IMR-90 (cell line): ENCODE data around the gene ZSCAN5A. TPM values are rescaled to one million over a fixed set of nuclear protein-coding genes. Genes with fewer than 3 reads are reported as not detected.

Experiments
- ATAC-seq: fragments of 200-7000 bp; cut with Tn5 transposase; 2 replicates; pipeline ENCODE4 v1.9.1; 2020; ENCODE audit warnings: low read depth, mild to moderate bottlenecking, moderate library complexity
- BruUV-seq: library from RNA; stranded (reverse); fragments of 400-500 nt; replicated peaks from 2 replicates; lab custom pipeline; 2021; lab: Mats Ljungman, UMichigan
- CTCF ChIA-PET: fragments of 300-600 bp; formaldehyde crosslinking; extraction: SDS; loops from one replicate; lab custom pipeline; 2021; ENCODE audit warnings: antibody characterized with exemption; lab: Yijun Ruan, JAX
- POLR2A ChIA-PET: fragments of 300-600 bp; sonication (Branson Sonifier 250); formaldehyde crosslinking; loops from one replicate; lab custom pipeline; 2022; ENCODE audit warnings: antibody characterized with exemption; ENCODE audit not compliant: unreplicated experiment; lab: Charles Lee
- DNase-seq: peaks from one replicate; pipeline ENCODE4 v3.0.0; 2013
- H2AFZ ChIP-seq: replicated peaks from 2 replicates; pipeline ENCODE3; 2013; ENCODE audit warnings: low read length, mild to moderate bottlenecking; ENCODE audit not compliant: poor library complexity
- H2AK5ac ChIP-seq: 2 replicates; pipeline ENCODE4 v1.6.1; 2013; ENCODE audit warnings: low read depth, low read length, inconsistent platforms
- H2AK9ac ChIP-seq: replicated peaks from 2 replicates; pipeline ENCODE3; 2013; ENCODE audit warnings: mild to moderate bottlenecking, low read depth, low read length, moderate library complexity; ENCODE audit not compliant: poor library complexity
- H2BK120ac ChIP-seq: 2 replicates; pipeline ENCODE4 v1.6.1; 2013; ENCODE audit warnings: low read depth, low read length, inconsistent platforms
- H2BK15ac ChIP-seq: 3 replicates; pipeline ENCODE4 v1.6.1; 2013; ENCODE audit warnings: low read depth, low read length, inconsistent platforms
- H2BK20ac ChIP-seq: 2 replicates; pipeline ENCODE4 v1.6.1; 2013; ENCODE audit warnings: low read depth, mild to moderate bottlenecking, inconsistent platforms, low read length, moderate library complexity
- H2BK5ac ChIP-seq: 2 replicates; pipeline ENCODE4 v1.6.1; 2013; ENCODE audit warnings: mild to moderate bottlenecking, low read depth, low read length, inconsistent platforms; ENCODE audit not compliant: poor library complexity, severe bottlenecking
- H3K14ac ChIP-seq: replicated peaks from 2 replicates; pipeline ENCODE4 v1.6.1; 2013; ENCODE audit warnings: low read depth, low read length, inconsistent platforms
- H3K18ac ChIP-seq: 2 replicates; pipeline ENCODE4 v1.6.1; 2013; ENCODE audit warnings: low read depth, low read length, control low read depth
- H3K23ac ChIP-seq: 2 replicates; pipeline ENCODE4 v1.6.1; 2013; ENCODE audit warnings: low read depth, low read length, inconsistent platforms
- H3K27ac ChIP-seq: 2 replicates; pipeline ENCODE4 v1.5.1; 2013; ENCODE audit warnings: mild to moderate bottlenecking, control low read depth, low read length; ENCODE audit not compliant: insufficient read depth
- H3K27me3 ChIP-seq: 2 replicates; pipeline ENCODE4 v1.6.1; 2013; ENCODE audit warnings: low read length; ENCODE audit not compliant: control insufficient read depth, insufficient read depth
- H3K36me3 ChIP-seq: 2 replicates; pipeline ENCODE4 v1.6.1; 2013; ENCODE audit warnings: low read length, mixed read lengths; ENCODE audit not compliant: control insufficient read depth, insufficient read depth
- H3K4ac ChIP-seq: 2 replicates; pipeline ENCODE4 v1.6.1; 2013; ENCODE audit warnings: low read depth, low read length, inconsistent platforms
- H3K4me1 ChIP-seq: 2 replicates; pipeline ENCODE4 v1.6.1; 2013; ENCODE audit warnings: low read length, mixed read lengths; ENCODE audit not compliant: control insufficient read depth, insufficient read depth
- H3K4me2 ChIP-seq: 2 replicates; pipeline ENCODE4 v1.6.1; 2013; ENCODE audit warnings: low read depth, mild to moderate bottlenecking, control low read depth, low read length, moderate library complexity
- H3K4me3 ChIP-seq: 2 replicates; pipeline ENCODE4 v1.5.1; 2013; ENCODE audit warnings: low read depth, mild to moderate bottlenecking, control low read depth, low read length, moderate library complexity; ENCODE audit not compliant: insufficient read depth
- H3K56ac ChIP-seq: 2 replicates; pipeline ENCODE4 v1.6.1; 2013; ENCODE audit warnings: low read length, inconsistent platforms; ENCODE audit not compliant: insufficient read depth; ENCODE audit errors: extremely low read depth
- H3K79me1 ChIP-seq, 2 experiments: 2 replicates each; pipeline ENCODE4 v1.6.1; 2013; ENCODE audit warnings: low read length in 2 of 2, inconsistent platforms in 1 of 2, low read depth in 1 of 2
- H3K9ac ChIP-seq: 2 replicates; pipeline ENCODE4 v1.6.1; 2013; ENCODE audit warnings: low read depth, low read length, control low read depth
- H3K9me1 ChIP-seq: 2 replicates; pipeline ENCODE4 v1.6.1; 2013; ENCODE audit warnings: low read length, inconsistent platforms; ENCODE audit not compliant: insufficient read depth
- H3K9me3 ChIP-seq: 2 replicates; pipeline ENCODE4 v1.6.1; 2013; ENCODE audit warnings: low read length; ENCODE audit not compliant: control insufficient read depth, insufficient read depth
- H4K20me1 ChIP-seq: 2 replicates; pipeline ENCODE4 v1.6.1; 2013; ENCODE audit warnings: low read length, inconsistent platforms; ENCODE audit not compliant: insufficient read depth
- H4K5ac ChIP-seq: 2 replicates; pipeline ENCODE4 v1.6.1; 2013; ENCODE audit warnings: mild to moderate bottlenecking, low read depth, low read length, control low read depth
- H4K8ac ChIP-seq, 2 experiments: 2 replicates each; pipeline ENCODE4 v1.6.1; 2013; ENCODE audit warnings: low read depth in 2 of 2, low read length in 2 of 2, control low read depth in 1 of 2, inconsistent platforms in 1 of 2
- H4K91ac ChIP-seq: 2 replicates; pipeline ENCODE4 v1.6.1; 2013; ENCODE audit warnings: low read depth, low read length, inconsistent platforms; ENCODE audit not compliant: insufficient read depth
- BHLHE40 ChIP-seq: fragments of 150-350 bp; IDR thresholded peaks from 2 replicates; pipeline ENCODE4 v1.6.1; 2016; ENCODE audit warnings: mild to moderate bottlenecking, low read depth, low read length
- CEBPB ChIP-seq: IDR thresholded peaks from 2 replicates; pipeline ENCODE4 v1.6.1; 2012; ENCODE audit warnings: low read depth, low read length, improper control_type of control experiment
- CHD1 ChIP-seq: IDR thresholded peaks from 2 replicates; pipeline ENCODE4 v1.6.1; 2012; ENCODE audit warnings: low read depth, low read length, improper control_type of control experiment
- ELK1 ChIP-seq: fragments of 150-350 bp; IDR thresholded peaks from 2 replicates; pipeline ENCODE4 v1.6.1; 2016; ENCODE audit warnings: low read depth, mild to moderate bottlenecking, low read length, moderate library complexity, borderline replicate concordance
- FOS ChIP-seq: fragments of 150-350 bp; IDR thresholded peaks from 2 replicates; pipeline ENCODE4 v1.6.1; 2016; ENCODE audit warnings: low read depth, low read length
- MAFK ChIP-seq: IDR thresholded peaks from 2 replicates; pipeline ENCODE4 v1.6.1; 2012; ENCODE audit warnings: low read depth, low read length, improper control_type of control experiment
- MAZ ChIP-seq: IDR thresholded peaks from 2 replicates; pipeline ENCODE4 v1.6.1; 2012; ENCODE audit warnings: low read depth, mild to moderate bottlenecking, low read length, improper control_type of control experiment, moderate library complexity, borderline replicate concordance
- MXI1 ChIP-seq: IDR thresholded peaks from 2 replicates; pipeline ENCODE4 v1.6.1; 2012; ENCODE audit warnings: low read depth, mild to moderate bottlenecking, low read length, moderate library complexity, borderline replicate concordance
- NFE2L2 ChIP-seq: fragments of 150-350 bp; IDR thresholded peaks from 2 replicates; pipeline ENCODE4 v1.6.1; 2016; ENCODE audit warnings: low read depth, mild to moderate bottlenecking, low read length
- POLR2A ChIP-seq: IDR thresholded peaks from 2 replicates; pipeline ENCODE4 v1.6.1; 2012; ENCODE audit warnings: mild to moderate bottlenecking, low read depth, low read length
- RCOR1 ChIP-seq: IDR thresholded peaks from 2 replicates; pipeline ENCODE4 v1.6.1; 2012; ENCODE audit warnings: mild to moderate bottlenecking, low read length, improper control_type of control experiment; ENCODE audit not compliant: insufficient replicate concordance
- RFX5 ChIP-seq: IDR thresholded peaks from 2 replicates; pipeline ENCODE4 v1.8.0; 2012; ENCODE audit warnings: low read depth, mild to moderate bottlenecking, low read length, moderate library complexity
- SMC3 ChIP-seq: fragments of 150-350 bp; IDR thresholded peaks from 2 replicates; pipeline ENCODE4 v1.6.1; 2016; ENCODE audit warnings: low read depth, mild to moderate bottlenecking, antibody characterized with exemption, low read length, moderate library complexity
- WGBS, 2 experiments: methylation state at CpG; one replicate each; pipeline versions ENCODE4 v1.1.5 to v1.1.7; 2013; ENCODE audit warnings: missing lambda C conversion rate in 2 of 2; ENCODE audit not compliant: insufficient read length in 1 of 2; ENCODE audit errors: extremely low coverage in 2 of 2; 5-methylcytosine and 5-hydroxymethylcytosine counted together
- dilution Hi-C: fragments of 300-500 bp; cut with HindIII; formaldehyde crosslinking; loops from one replicate; pipeline ENCODE4 v1.14.3; 2018; ENCODE audit warnings: low sequenced_read_pairs; ENCODE audit not compliant: unreplicated experiment
- in situ Hi-C: fragments of 300-500 bp; cut with MboI; formaldehyde crosslinking; loops from 3 replicates; pipeline ENCODE4 v1.14.3; 2019; ENCODE audit warnings: low sequenced_read_pairs, inconsistent platforms, mixed read lengths
- intact Hi-C: fragments of 100-400 bp; cut with micrococcal nuclease; formaldehyde crosslinking; loops from 2 replicates; pipeline ENCODE4 v1.10.0; 2022
- polyA plus RNA-seq, 3 experiments: library from polyadenylated mRNA; depleted of rRNA; stranded (reverse); fragments of >200 nt; gene quantifications; 2 replicates each; pipeline ENCODE4 v1.2.3, GENCODE V29; 2012; ENCODE audit warnings: low replicate concordance in 1 of 3
- total RNA-seq: library from RNA; depleted of rRNA; stranded (reverse); fragments of >200 nt; gene quantifications from 2 replicates; pipeline ENCODE4 v1.2.3, GENCODE V29; 2012
- TF ChIP-seq, protein P1 (sequence below): fragments of 150-350 bp; IDR thresholded peaks from 2 replicates; pipeline ENCODE4 v1.6.1; 2017; ENCODE audit warnings: mild to moderate bottlenecking, antibody characterized with exemption, low read length, low read depth

ZSCAN5A gene
- total and polyA plus RNA-seq, 2 of the 4 experiments (the other 2 are of a cell fraction), result 4.3 to 5.0 TPM

GRCh38 chr19:56217039-56217949 lies 97.3 kb downstream of the ZSCAN5A start:
- no peak overlapping the region for H2BK120ac ChIP-seq
- H3K9me3 ChIP-seq, result peaks cover 5% of the 10 kb centered on the region; the same call in 1 of the 2 replicates
- BruUV-seq, result no TSS peak
- no peak overlapping the region for H2BK15ac ChIP-seq
- intact Hi-C loops (no loop called here), in situ Hi-C loops (no loop called here), dilution Hi-C loops (no loop called here)
- no peak overlapping the region for H3K56ac ChIP-seq
- no peak overlapping the region for H2AK5ac ChIP-seq
- ChIA-PET CTCF (interaction anchor here (0.7 kb wide), 1 partner anchor 1547 kb away, joined by 3 read pairs; no protein-coding TSS in a partner anchor), POLR2A (no interaction called here)
- no peak overlapping the region for H3K27ac ChIP-seq
- no peak overlapping the region for H3K4ac ChIP-seq
- H3K14ac ChIP-seq, result no peak overlapping the region
- no peak overlapping the region for H4K91ac ChIP-seq
- H3K27me3 ChIP-seq, result no peaks in the 10 kb centered on the region
- no peaks in the 10 kb centered on the region for H3K36me3 ChIP-seq
- H3K4me3 ChIP-seq, result no peak overlapping the region; the same call in 1 of the 2 replicates
- no peaks in the 10 kb centered on the region for H3K4me1 ChIP-seq
- ATAC-seq (peak; percentile 66), DNase-seq (peak; percentile 4)
- no peaks in the 10 kb centered on the region for H3K79me1 ChIP-seq
- WGBS, 2 experiments, result 14% methylated on average over 63 of the region's 79 CpGs; no CpG with 5 or more reads in 1 of the 2 experiments
- no peak overlapping the region for H2BK5ac ChIP-seq
- H3K18ac ChIP-seq, result no peak overlapping the region
- H4K8ac ChIP-seq, result no peak overlapping the region
- no peak overlapping the region for H3K9ac ChIP-seq
- no peaks in the 10 kb centered on the region for H3K9me1 ChIP-seq
- no peak overlapping the region for H2AK9ac ChIP-seq
- H2AFZ ChIP-seq, result peak overlapping the region; percentile 75
- H4K5ac ChIP-seq, result no peak overlapping the region
- H3K23ac ChIP-seq, result no peak overlapping the region
- no peaks in the 10 kb centered on the region for H4K20me1 ChIP-seq
- no peak overlapping the region; the same call in 1 of the 2 replicates for H3K4me2 ChIP-seq
- H2BK20ac ChIP-seq, result no peak overlapping the region
- no peak for TF ChIP-seq BHLHE40
- TF ChIP-seq, protein P1, sequence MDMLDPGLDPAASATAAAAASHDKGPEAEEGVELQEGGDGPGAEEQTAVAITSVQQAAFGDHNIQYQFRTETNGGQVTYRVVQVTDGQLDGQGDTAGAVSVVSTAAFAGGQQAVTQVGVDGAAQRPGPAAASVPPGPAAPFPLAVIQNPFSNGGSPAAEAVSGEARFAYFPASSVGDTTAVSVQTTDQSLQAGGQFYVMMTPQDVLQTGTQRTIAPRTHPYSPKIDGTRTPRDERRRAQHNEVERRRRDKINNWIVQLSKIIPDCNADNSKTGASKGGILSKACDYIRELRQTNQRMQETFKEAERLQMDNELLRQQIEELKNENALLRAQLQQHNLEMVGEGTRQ, result no peak
- TF ChIP-seq RFX5, result no peak
- TF ChIP-seq FOS, result no peak
- TF ChIP-seq SMC3, result no peak
- no peak for TF ChIP-seq RCOR1
- TF ChIP-seq CHD1, result no peak
- no peak for TF ChIP-seq NFE2L2
- TF ChIP-seq MAFK, result no peak
- TF ChIP-seq MAZ, result no peak
- TF ChIP-seq POLR2A, result no peak
- no peak for TF ChIP-seq CEBPB
- no peak for TF ChIP-seq MXI1
- no peak for TF ChIP-seq ELK1
